Skin epidermis (tissue), 12 donors: ENCODE results near the gene AGO1.
A peak's percentile ranks its signal among the peaks of the same experiment; 100 is the strongest.

ENCODE experiments used
- H3K27ac ChIP-seq, 21 experiments: fragments of 200-600 bp; sonication (generic) in 11 of 21; one replicate each; pipeline ENCODE4 v1.5.0; 2020; ENCODE audit warnings: mild to moderate bottlenecking in 3 of 21, inconsistent platforms in 2 of 21, moderate library complexity in 2 of 21
- H3K4me3 ChIP-seq, 7 experiments: fragments of 200-600 bp; sonication (generic) in 2 of 7; one replicate each; pipeline ENCODE4 v1.5.0; 2020; ENCODE audit warnings: inconsistent platforms in 2 of 7, mild to moderate bottlenecking in 2 of 7, moderate library complexity in 1 of 7

The AGO1 gene

DNA sequence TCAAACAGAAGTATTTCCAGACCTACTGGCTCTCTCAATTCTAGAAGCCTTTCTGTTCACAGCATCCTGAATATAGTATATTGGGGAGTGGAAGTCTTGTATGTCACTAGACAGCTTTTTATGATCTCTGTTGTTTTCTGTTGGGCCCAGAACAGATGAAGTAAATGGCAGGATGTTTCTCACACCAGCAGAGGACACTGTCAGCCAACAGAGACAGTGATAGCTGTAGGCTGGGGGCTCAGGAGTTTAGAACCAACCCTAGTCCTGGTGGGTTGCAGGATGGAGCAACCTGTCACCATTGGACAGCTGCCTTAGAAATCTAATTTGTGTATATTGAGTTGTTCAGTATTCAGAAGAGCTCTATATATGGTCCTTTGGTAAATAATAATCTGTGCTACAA, 16.9 kb downstream of the AGO1 start:
- Histone ChIP-seq H3K27ac (no peak overlapping the region), H3K4me3 (no peak overlapping the region)

DNA sequence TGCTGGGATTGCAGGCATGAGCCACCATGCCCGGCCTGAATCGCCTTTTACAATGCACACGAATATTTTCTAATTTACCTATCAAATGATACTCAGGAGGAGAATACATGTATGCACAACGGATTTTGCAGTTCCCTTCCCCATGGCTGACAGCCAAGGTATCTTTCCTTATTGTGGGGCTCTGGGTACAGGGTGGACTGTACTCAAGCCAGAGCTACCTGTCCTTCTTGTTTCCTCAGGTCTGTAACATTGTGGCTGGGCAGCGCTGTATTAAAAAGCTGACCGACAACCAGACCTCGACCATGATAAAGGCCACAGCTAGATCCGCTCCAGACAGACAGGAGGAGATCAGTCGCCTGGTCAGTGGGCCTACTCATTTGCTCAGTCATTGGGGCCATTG, 18.2 kb downstream of the AGO1 start:
- no peak overlapping the region for H3K27ac ChIP-seq
- H3K4me3 ChIP-seq, result no peak overlapping the region

DNA sequence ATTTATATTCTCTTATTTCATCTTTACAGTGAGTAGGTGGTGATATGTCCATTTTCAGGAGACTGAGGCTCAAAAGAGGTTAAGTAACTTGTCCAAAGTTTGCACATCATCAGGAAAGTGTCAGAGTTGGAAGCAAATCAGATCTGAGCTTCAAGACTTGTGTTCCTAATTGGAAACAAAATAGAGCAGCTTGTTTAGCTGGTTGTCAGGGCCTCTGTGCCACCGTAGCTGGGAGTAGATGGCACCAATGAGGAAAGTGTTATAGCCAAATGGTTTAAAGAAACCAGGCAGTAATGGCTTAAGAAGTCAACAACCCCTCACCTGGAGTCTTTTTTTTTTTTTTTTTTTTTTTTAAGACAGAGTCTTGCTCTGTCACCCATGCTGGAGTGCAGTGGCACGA, 19.7 kb downstream of the AGO1 start:
- Histone ChIP-seq H3K27ac (no peak overlapping the region), H3K4me3 (no peak overlapping the region)

DNA sequence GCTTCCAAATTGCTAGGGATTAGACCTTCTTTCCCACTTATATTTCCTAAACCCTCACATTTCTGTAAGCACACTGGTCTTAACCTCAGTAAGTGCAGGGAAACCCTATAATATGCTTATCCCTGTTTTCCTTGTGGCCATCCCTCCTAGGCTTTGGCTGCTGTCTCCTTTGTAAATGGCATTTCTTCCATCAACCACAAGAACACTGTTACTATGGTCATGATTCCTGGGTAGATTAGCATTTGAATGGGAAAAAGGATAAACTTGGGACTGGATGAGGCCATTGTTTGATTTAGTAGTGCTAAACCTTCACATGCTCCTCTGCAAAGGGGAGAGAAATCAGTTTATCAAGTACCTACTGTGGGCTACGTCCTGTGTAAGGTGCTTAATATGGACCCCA, 31.7 kb downstream of the AGO1 start:
- no peak overlapping the region for H3K4me3 ChIP-seq
- H3K27ac ChIP-seq, result no peak overlapping the region

- Histone ChIP-seq H3K4me3 (no peak overlapping the region), H3K27ac (no peak overlapping the region)
These were observed 32.7 kb downstream of the AGO1 start for GRCh38 chr1:35915693-35916092.

DNA sequence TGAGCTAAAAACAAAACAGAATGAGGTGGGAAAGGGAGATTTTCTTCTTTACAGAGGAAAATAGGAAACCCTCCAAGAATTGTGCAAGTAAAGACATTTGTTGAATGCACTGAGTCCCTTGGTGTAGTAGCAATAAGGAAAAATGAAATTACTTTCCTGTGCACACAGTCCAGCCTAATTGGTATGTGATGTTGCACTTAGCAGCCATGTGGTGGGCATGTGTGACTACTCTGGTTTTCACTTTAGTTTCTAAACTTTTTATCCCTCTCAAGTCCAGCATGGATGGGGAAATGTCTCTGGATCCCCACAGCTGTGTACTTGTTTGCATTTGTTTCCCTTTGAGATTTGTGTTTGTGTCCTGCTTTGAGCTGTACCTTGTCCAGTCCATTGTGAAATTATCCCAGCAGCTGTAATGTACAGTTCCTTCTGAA, 40.8 kb downstream of the AGO1 start:
- no peak overlapping the region for H3K4me3 ChIP-seq
- H3K27ac ChIP-seq, result peak overlapping the region in 1 of 21 experiments; percentile 19

DNA sequence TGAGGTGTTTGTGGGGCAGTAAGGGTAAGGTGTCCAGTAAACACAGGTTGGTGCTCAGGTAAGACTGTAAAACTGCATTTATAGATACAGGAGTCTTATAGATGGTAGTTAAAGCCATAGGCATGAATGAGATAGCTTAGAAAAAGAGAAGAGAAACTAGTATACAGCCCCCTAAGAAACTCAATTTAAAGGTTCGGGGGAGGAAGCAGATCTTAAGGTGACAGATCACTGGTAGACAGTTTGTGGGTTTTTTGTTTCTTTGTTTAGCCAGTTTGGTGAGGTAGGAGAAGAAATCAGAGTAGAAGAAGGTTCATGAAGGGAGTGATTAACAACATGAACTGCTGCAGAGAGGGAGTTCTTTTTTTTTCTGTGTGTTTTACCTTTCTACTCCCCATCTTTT, 41.8 kb downstream of the AGO1 start:
- Histone ChIP-seq H3K4me3 (no peak overlapping the region), H3K27ac (no peak overlapping the region)

- H3K27ac ChIP-seq, result no peak overlapping the region
- no peak overlapping the region for H3K4me3 ChIP-seq
These were observed 42.7 kb downstream of the AGO1 start for GRCh38 chr1:35925741-35926140.

GRCh38 chr1:35927472-35927871, 44.5 kb downstream of the AGO1 start:
- H3K4me3 ChIP-seq, result no peak overlapping the region
- H3K27ac ChIP-seq, result no peak overlapping the region

DNA sequence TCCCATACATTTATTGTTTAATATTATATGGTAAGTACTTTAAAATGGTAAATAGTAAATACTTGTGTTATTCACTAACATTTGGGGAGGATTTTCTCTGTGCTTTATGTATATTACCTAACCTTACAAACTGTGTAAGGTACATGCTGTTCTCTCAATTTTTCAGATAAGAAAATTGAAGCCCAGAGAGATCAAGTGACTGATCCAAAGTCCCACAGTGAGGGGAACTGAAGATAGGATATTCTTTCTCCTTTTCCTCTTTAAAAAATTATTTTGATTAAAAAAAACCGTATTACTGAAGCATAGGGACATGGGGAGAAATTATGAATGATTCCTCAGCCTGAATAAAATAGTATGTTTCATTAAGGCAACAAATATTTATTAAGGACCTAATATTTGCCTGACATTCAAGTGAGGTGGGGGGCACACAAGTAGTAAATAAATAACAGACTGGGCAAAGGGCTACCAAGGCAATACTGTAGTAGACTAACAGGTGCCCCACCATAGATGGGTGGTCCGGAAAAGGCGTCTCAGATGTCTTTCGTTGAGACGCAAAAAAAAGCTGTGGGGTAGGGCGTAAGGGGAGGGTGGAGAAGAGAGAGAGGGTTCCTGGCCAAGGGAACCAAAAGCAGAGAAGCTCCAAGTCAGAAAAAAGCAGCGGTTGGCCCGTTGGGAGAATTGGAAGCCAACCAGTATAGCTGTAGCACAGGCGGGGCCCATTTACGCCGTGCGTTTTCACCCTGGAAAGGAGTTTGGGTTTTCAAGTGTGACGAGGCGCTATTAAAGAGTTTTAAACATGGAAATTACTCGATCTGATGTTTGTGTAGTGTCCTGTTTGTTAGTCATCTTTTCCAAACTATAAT, 47.0 kb downstream of the AGO1 start:
- H3K4me3 ChIP-seq, result peak overlapping the region; percentile 53 to 95 (median 87)

DNA sequence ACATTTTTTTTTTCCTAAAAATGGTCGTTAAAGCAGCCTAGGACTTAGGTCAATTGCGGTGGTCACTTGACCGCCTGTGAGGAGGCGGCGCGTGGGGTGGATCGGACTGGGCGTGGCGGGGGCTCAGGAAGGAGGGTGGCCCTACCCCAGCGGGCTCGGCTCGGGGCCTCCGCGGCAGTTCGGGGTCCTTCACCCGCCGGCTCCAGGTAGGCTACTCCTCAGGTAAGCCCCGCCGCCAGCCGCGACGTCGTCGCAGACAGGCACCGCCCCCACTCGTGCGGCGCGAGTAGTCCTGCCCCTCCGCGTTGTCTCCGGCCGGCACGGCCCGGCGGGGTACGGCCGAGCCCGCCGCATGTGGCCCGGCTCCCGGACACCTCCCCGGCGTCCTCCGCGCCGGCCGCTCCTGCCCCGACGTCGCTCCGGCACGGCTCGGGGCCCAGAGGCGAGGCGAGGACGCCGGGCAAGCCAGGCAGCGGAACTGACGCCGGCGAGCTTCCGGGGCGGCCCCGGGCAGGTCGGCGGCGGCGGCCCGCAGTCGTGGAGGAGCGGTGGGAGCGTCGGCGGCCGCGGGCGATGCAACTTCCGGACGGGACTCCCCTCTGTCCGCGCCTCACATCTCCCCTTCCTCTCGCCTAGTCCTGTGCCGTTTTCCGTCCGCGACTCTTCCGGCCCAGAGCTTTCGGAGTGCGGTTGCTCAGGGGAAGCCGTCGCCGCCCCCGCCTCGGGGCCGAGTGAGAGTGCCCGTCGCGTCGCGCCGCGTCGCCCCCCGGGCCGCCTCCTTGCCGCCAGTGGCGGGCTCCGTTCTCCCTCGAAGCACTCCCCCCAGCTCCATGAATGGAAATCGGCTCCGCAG, 47.8 kb downstream of the AGO1 start, which contains the start of gene AGO3:
Gene AGO3 (plus strand): TSS at position 513 of the 853 bp plus-strand sequence. CDS start 322 bp downstream, at position 835.
- Histone ChIP-seq H3K4me3 (peak within 1 kb of the TSS; percentile 53 to 95 (median 87)), H3K27ac (peak within 1 kb of the TSS; percentile 91 to 100 (median 97))

More for the DNA sequence above, 47.0 kb downstream of the AGO1 start:
- peak overlapping the region; percentile 91 to 100 (median 97) for H3K27ac ChIP-seq

DNA sequence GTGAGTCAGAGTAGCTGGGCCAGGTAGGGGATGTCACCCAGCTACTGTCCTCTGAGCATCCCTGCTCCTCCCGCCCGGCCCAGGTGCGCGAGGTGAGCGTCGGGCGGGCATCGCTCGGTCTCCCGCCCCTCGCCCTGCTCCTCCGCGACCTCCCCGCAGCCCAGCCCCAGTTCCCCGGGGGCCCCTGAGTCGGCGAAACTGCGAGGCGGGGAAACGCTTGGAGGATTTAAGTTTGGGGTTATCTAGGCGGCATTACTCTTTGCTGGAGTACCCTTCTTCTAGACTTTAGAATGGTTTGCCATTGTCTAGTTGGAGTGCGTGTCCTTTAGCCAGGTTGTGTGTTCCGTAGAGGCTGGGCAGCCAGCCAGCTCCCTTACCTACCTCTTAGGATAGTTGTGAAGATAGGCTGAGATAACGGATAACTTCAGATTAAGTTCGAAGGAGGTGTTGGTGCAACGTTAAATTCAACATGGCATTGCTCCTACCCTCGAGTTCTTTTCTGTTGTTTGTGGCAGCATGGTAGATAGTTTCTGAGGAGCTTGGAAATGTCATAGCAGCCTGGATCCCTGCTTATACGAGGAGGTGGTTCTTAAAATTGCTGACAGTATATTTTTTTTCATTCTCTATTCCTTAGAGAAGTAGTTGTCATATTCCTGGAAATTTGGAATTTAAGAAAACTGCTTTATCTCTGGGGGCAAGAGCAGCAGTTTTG, 48.6 kb downstream of the AGO1 start:
- Histone ChIP-seq H3K27ac (peak overlapping the region; percentile 91 to 100 (median 97)), H3K4me3 (peak overlapping the region; percentile 53 to 95 (median 87))

- peak overlapping the region in 6 of 21 experiments; percentile 92 to 100 (median 98) for H3K27ac ChIP-seq
- peak overlapping the region in 5 of 7 experiments; percentile 53 to 95 (median 87) for H3K4me3 ChIP-seq
These were observed 49.2 kb downstream of the AGO1 start for GRCh38 chr1:35932158-35932636.

- H3K27ac ChIP-seq, result no peak overlapping the region
- H3K4me3 ChIP-seq, result no peak overlapping the region
These were observed 49.9 kb downstream of the AGO1 start for GRCh38 chr1:35932941-35933340.

DNA sequence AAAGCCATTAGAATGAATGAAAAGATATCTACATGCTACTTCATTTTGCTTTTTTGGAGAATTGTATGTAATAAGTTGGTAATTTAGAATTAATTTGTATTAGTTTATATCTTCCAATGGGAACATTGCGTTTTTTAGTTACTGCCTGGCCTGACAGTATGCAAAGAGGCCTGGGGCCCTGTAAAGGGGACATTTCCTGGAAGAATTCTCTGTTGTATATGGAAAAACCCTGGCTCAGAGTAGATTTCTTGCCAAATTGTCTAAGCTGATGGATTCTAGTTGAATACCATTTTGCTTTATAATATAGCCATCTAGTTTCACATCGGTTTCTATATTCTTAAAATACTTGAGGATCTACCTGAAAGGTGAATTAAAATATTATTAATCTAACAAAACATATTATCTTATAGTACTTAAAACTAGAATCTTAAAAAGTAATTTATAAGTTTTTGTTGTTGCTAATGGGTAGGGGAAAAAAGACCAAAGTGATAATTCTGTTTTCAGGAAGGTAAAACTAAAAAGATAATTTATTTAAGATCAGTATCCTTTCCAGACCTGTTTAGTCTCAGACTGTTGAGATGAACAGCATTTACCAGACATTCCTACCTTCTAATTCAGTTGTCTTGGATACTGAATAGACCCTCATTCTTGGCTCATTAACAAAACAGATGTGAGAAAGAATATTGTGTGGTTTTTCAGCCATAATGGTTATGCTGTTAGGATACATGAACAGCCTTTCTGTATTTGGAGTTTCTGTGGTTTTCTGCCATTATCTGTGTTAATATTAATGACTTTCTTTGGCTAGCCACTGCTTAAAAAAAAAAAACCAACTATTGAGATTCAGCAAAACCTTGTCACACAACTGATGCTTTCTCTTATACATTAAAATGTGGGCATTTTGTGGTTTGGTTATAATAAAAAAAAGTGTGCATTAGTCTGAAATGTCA, 52.7 kb downstream of the AGO1 start:
- Histone ChIP-seq H3K4me3 (no peak overlapping the region), H3K27ac (peak overlapping the region in 1 of 21 experiments; percentile 0)

DNA sequence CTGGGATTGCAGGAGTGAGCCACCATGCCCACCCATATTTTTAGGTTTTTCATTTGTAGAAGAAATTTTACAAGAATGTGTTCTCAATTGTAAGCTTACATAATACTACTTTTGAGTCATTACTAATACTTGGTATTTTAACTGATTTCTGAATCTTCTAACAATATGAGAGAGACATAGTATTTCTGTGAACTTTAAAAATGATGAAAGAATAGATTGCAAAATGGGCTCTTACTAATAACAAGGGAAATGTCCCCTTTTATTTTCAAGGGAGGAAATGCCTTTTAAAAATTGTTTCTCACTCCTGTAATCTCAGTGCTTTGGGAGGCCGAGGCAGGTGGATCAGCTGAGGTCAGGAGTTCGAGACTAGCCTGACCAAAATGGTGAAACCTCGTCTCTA, 53.8 kb downstream of the AGO1 start:
- Histone ChIP-seq H3K4me3 (no peak overlapping the region), H3K27ac (no peak overlapping the region)

- H3K27ac ChIP-seq, result no peak overlapping the region
- no peak overlapping the region for H3K4me3 ChIP-seq
These were observed 56.5 kb downstream of the AGO1 start for GRCh38 chr1:35939484-35939883.

- no peak overlapping the region for H3K27ac ChIP-seq
- H3K4me3 ChIP-seq, result no peak overlapping the region
These were observed 62.3 kb downstream of the AGO1 start for GRCh38 chr1:35945327-35945726.

DNA sequence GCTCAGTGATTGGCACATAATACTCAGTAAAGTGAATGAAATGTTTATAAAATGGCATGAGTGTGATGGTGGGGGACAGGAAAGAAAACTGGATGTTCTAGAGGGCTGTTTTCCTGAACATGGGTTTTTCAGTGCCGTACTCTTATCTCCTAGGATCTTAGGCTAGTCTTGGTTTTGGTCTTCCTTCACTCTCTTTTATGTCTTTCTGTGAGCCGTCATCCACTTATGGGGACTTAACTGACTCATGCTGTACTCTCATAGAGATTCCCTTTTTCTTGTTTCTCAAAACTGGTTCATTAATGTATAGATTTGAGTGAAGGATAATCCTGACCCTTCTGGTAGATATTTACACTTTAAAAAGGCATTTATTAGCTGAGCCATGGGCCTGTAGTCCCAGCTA, 64.5 kb downstream of the AGO1 start:
- H3K4me3 ChIP-seq, result no peak overlapping the region

More for the DNA sequence above, 64.5 kb downstream of the AGO1 start:
- no peak overlapping the region for H3K27ac ChIP-seq
